HG02885 (cell line): Measurements from ENCODE around the gene SLC31A1.
"Not testable (repeated sequence)": the region's sequence is repeated elsewhere in the genome, so short reads cannot be mapped to it uniquely, and the experiment has no call there.

Experiments
- ATAC-seq: cut with Tn5 transposase; IDR thresholded peaks from one replicate; pipeline ENCODE4 v1.9.1; 2021; ENCODE audit warnings: mild to moderate bottlenecking; ENCODE audit not compliant: unreplicated experiment, poor library complexity

The SLC31A1 gene

GRCh38 chr9:113258282-113258681 lies 36.9 kb downstream of the SLC31A1 start:
- no peak for ATAC-seq

- no peak for ATAC-seq
Measured at GRCh38 chr9:113261917-113262671, 40.8 kb downstream of the SLC31A1 start.

GRCh38 chr9:113266174-113266573 lies 44.8 kb downstream of the SLC31A1 start:
- ATAC-seq: no peak

GRCh38 chr9:113267911-113268566 lies 46.7 kb downstream of the SLC31A1 start:
- ATAC-seq: no peak

GRCh38 chr9:113269355-113269754 lies 48.0 kb downstream of the SLC31A1 start:
- ATAC-seq: no peak

GRCh38 chr9:113269871-113270270 lies 48.5 kb downstream of the SLC31A1 start:
- ATAC-seq: no peak

- ATAC-seq: peak; percentile 22
Measured at GRCh38 chr9:113274474-113275156, 53.3 kb downstream of the SLC31A1 start.

GRCh38 chr9:113275157-113276131 lies 54.1 kb downstream of the SLC31A1 start, which contains the start of the genes CDC26 and PRPF4:
CDC26 (minus strand) TSS chr9:113275572; CDS start chr9:113272507, 3,065 bp downstream.
PRPF4 (plus strand) TSS chr9:113275658; CDS start chr9:113275744, 86 bp downstream.
- peak; percentile 97 for ATAC-seq

- ATAC-seq: no peak
Measured at GRCh38 chr9:113278840-113279239, 57.5 kb downstream of the SLC31A1 start.

- no peak for ATAC-seq
Measured at GRCh38 chr9:113281356-113281755, 60.0 kb downstream of the SLC31A1 start.

GRCh38 chr9:113289091-113289490 lies 67.7 kb downstream of the SLC31A1 start:
- no peak for ATAC-seq

GRCh38 chr9:113290052-113290607 lies 68.8 kb downstream of the SLC31A1 start:
- no peak for ATAC-seq

GRCh38 chr9:113293285-113293878 lies 72.0 kb downstream of the SLC31A1 start:
- ATAC-seq: no peak

- not testable (repeated sequence) for ATAC-seq
Measured at GRCh38 chr9:113296247-113296646, 74.9 kb downstream of the SLC31A1 start.

GRCh38 chr9:113296796-113297558 lies 75.6 kb downstream of the SLC31A1 start:
- no peak for ATAC-seq

- ATAC-seq: no peak
Measured at GRCh38 chr9:113298311-113298710, 77.0 kb downstream of the SLC31A1 start.

GRCh38 chr9:113298924-113299770 lies 77.8 kb downstream of the SLC31A1 start:
- no peak for ATAC-seq
